Smooth muscle cell (in vitro differentiated cells): ENCODE measurements around the gene ARCN1. TPM values are rescaled to one million over a fixed set of nuclear protein-coding genes. Genes with fewer than 3 reads are reported as not detected.
A peak's percentile ranks its signal among the peaks of the same experiment; 100 is the strongest.

Experiments
- DNase-seq: peaks from one replicate; lab custom pipeline; 2025; ENCODE audit not compliant: unreplicated experiment; lab: John Stamatoyannopoulos, UW
- H2AFZ ChIP-seq: fragments of 200-600 bp; sonication (generic); 2 replicates; pipeline ENCODE4 v1.6.0; 2016; ENCODE audit warnings: antibody characterized with exemption, low read depth, mild to moderate bottlenecking
- H3F3A ChIP-seq: fragments of 200-600 bp; sonication (generic); 2 replicates; pipeline ENCODE4 v1.6.0; 2017; ENCODE audit warnings: antibody characterized with exemption, low read depth
- H3K27ac ChIP-seq: fragments of 200-600 bp; sonication (generic); 2 replicates; pipeline ENCODE4 v1.5.1; 2016; ENCODE audit warnings: low read depth, mild to moderate bottlenecking
- H3K27me3 ChIP-seq: fragments of 200-600 bp; sonication (generic); 2 replicates; pipeline ENCODE4 v1.6.1; 2016; ENCODE audit warnings: low read depth, mild to moderate bottlenecking
- H3K36me3 ChIP-seq: fragments of 200-600 bp; sonication (generic); 2 replicates; pipeline ENCODE4 v1.5.1; 2016; ENCODE audit warnings: low read depth
- H3K4me1 ChIP-seq: fragments of 200-600 bp; sonication (generic); 2 replicates; pipeline ENCODE4 v1.5.1; 2016; ENCODE audit warnings: low read depth
- H3K4me2 ChIP-seq: fragments of 200-600 bp; sonication (generic); 2 replicates; pipeline ENCODE4 v1.6.0; 2016; ENCODE audit warnings: mild to moderate bottlenecking
- H3K4me3 ChIP-seq: fragments of 200-600 bp; sonication (generic); 2 replicates; pipeline ENCODE4 v1.5.1; 2016; ENCODE audit warnings: mild to moderate bottlenecking
- H3K79me2 ChIP-seq: fragments of 200-600 bp; sonication (generic); 2 replicates; pipeline ENCODE4 v1.6.0; 2016; ENCODE audit warnings: low read depth, mild to moderate bottlenecking
- H3K9ac ChIP-seq: fragments of 200-600 bp; sonication (generic); 2 replicates; pipeline ENCODE4 v1.6.0; 2016; ENCODE audit warnings: low read depth
- H3K9me3 ChIP-seq: fragments of 200-600 bp; sonication (generic); replicated peaks from 2 replicates; pipeline ENCODE4 v1.5.1; 2016; ENCODE audit warnings: low read depth
- H4K20me1 ChIP-seq: fragments of 200-600 bp; sonication (generic); 2 replicates; pipeline ENCODE4 v1.6.0; 2016; ENCODE audit warnings: low read depth
- CTCF ChIP-seq: fragments of 200-600 bp; sonication (generic); IDR thresholded peaks from 2 replicates; pipeline ENCODE4 v1.5.1; 2017; ENCODE audit warnings: borderline replicate concordance, mild to moderate bottlenecking, antibody characterized with exemption; ENCODE audit not compliant: insufficient read depth, poor library complexity, severe bottlenecking
- WGBS: methylation state at CpG from one replicate; pipeline ENCODE4 v1.1.7; 2016; ENCODE audit warnings: low lambda C conversion rate; 5-methylcytosine and 5-hydroxymethylcytosine counted together
- polyA plus RNA-seq: library from polyadenylated mRNA; unstranded; fragments of >200 nt; fragmentation: Nextera tagmentation; extraction: Ambion mirVana; gene quantifications from 2 replicates; pipeline ENCODE4 v1.2.1, GENCODE V29; 2016
- total RNA-seq: library from RNA; depleted of rRNA; stranded (reverse); fragments of >200 nt; gene quantifications from 2 replicates; pipeline ENCODE4 v1.2.3, GENCODE V29; 2014

Gene ARCN1
- 314 and 331 TPM in 2 replicates for total RNA-seq
- polyA plus RNA-seq: 228 and 285 TPM in 2 replicates

GRCh38 chr11:118572061-118572980 lies at the start of gene ARCN1:
ARCN1 (plus strand) TSS chr11:118572409; CDS start chr11:118572548, 139 bp downstream.
- Histone ChIP-seq H3K27me3 (no peaks in the 10 kb centered on the region), H3K4me1 (peaks cover 30% of the 10 kb centered on the region), H3K36me3 (no peaks in the 10 kb centered on the region), H3F3A (peaks cover 6% of the 10 kb centered on the region), H4K20me1 (peaks cover 43% of the 10 kb centered on the region), H3K79me2 (peaks cover 62% of the 10 kb centered on the region), H3K4me2 (peak within 1 kb of the TSS; percentile 95), H3K27ac (peak within 1 kb of the TSS; percentile 99), H2AFZ (peak within 1 kb of the TSS; percentile 63), H3K9me3 (no peaks in the 10 kb centered on the region), H3K4me3 (peak within 1 kb of the TSS; percentile 97), H3K9ac (peak within 1 kb of the TSS; percentile 100)
- TF ChIP-seq CTCF: no peak
- peak; percentile 62 for DNase-seq
- WGBS: under 1% methylated on average over 44 of the region's 55 CpGs

DNA sequence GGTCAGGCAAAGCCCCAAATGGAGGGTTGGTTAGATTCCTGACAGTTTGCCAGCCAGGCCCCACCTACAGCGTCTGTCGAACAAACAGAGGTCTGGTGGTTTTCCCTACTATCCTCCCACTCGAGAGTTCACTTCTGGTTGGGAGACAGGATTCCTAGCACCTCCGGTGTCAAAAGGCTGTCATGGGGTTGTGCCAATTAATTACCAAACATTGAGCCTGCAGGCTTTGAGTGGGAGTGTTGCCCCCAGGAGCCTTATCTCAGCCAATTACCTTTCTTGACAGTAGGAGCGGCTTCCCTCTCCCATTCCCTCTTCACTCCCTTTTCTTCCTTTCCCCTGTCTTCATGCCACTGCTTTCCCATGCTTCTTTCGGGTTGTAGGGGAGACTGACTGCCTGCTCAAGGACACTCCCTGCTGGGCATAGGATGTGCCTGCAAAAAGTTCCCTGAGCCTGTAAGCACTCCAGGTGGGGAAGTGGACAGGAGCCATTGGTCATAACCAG lies 49.6 kb upstream of the ARCN1 start:
- Histone ChIP-seq H3K27me3 (no peaks in the 10 kb centered on the region), H3K4me3 (no peak overlapping the region), H2AFZ (no peak overlapping the region), H3K4me2 (no peak overlapping the region), H3K79me2 (no peaks in the 10 kb centered on the region), H3K27ac (no peak overlapping the region), H3K4me1 (no peaks in the 10 kb centered on the region), H3K36me3 (peaks cover 23% of the 10 kb centered on the region), H4K20me1 (no peaks in the 10 kb centered on the region), H3K9me3 (no peaks in the 10 kb centered on the region), H3K9ac (no peak overlapping the region), H3F3A (peaks cover 6% of the 10 kb centered on the region)
- no peak for TF ChIP-seq CTCF
- DNase-seq: no peak
- WGBS: 82% methylated on average over 6 of the region's 6 CpGs

DNA sequence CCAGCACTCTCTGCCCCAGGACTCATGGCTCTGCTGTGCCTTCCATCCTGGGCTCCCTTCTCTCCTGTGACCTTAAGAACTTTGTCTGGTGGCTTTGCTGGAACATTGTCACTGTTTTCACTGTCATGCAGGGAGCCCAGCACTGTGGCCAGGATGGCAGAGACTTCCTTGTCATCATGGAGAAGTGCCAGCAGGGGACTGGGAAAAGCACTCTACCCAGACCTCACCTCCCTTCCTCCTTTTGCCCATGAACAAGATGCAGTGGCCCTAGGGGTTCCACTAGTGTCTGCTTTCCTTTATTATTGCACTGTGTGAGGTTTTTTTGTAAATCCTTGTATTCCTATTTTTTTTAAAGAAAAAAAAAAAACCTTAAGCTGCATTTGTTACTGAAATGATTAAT lies 47.9 kb upstream of the ARCN1 start:
- no peak overlapping the region for H2AFZ ChIP-seq
- H3K79me2 ChIP-seq: no peaks in the 10 kb centered on the region
- H4K20me1 ChIP-seq: no peaks in the 10 kb centered on the region
- no peak overlapping the region for H3K9ac ChIP-seq
- peaks cover 6% of the 10 kb centered on the region for H3F3A ChIP-seq
- H3K4me2 ChIP-seq: no peak overlapping the region
- H3K4me3 ChIP-seq: no peak overlapping the region
- no peak for DNase-seq
- no peaks in the 10 kb centered on the region for H3K4me1 ChIP-seq
- no peak for TF ChIP-seq CTCF
- no peaks in the 10 kb centered on the region for H3K9me3 ChIP-seq
- peaks cover 22% of the 10 kb centered on the region for H3K36me3 ChIP-seq
- no peaks in the 10 kb centered on the region for H3K27me3 ChIP-seq
- H3K27ac ChIP-seq: no peak overlapping the region
